Adrenal gland (tissue), 12 donors: ENCODE results near the gene ILK. TPM values are rescaled to one million over a fixed set of nuclear protein-coding genes. Genes with fewer than 3 reads are reported as not detected.

Experiments used
- DNase-seq, 7 donors: peaks; one replicate each; pipeline ENCODE4 v3.0.0-alpha.2; 2019 to 2020
- H3K27ac ChIP-seq, 5 donors: fragments of 200-600 bp; sonication (generic) in 4 of 5; 1 replicate in 3 of 5; 2 replicates in 2 of 5; pipeline versions ENCODE4 v1.5.1 to v1.8.0; 2016 to 2020; ENCODE audit warnings: mild to moderate bottlenecking in 1 of 5
- H3K27me3 ChIP-seq: fragments of 200-600 bp; 2 replicates; pipeline ENCODE4 v1.8.0; 2021
- H3K36me3 ChIP-seq, 2 donors: fragments of 200-600 bp; replicated peaks in 1 of 2; 1 replicate in 1 of 2; 2 replicates in 1 of 2; pipeline versions ENCODE4 v1.5.1 to v1.8.0; 2018 to 2022
- H3K4me1 ChIP-seq, 2 donors: fragments of 200-600 bp; replicated peaks in 1 of 2; 1 replicate in 1 of 2; 2 replicates in 1 of 2; pipeline versions ENCODE4 v1.5.1 to v1.8.0; 2018 to 2021
- H3K4me3 ChIP-seq, 4 donors: fragments of 200-600 bp; sonication (generic) in 3 of 4; one replicate each; pipeline ENCODE4 v1.5.1; 2016 to 2018
- H3K9me3 ChIP-seq, 3 donors: fragments of 200-600 bp; sonication (generic) in 1 of 3; replicated peaks in 1 of 3; 1 replicate in 2 of 3; 2 replicates in 1 of 3; pipeline versions ENCODE4 v1.5.1 to v1.8.0; 2016 to 2021
- CTCF ChIP-seq, 6 experiments: fragments of 450-650 bp in 4 of 6; fragments of 200-600 bp in 2 of 6; sonication (generic) in 1 of 6; IDR thresholded peaks; 1 replicate in 5 of 6; 2 replicates in 1 of 6; pipeline versions ENCODE4 v1.5.1 to v1.8.0; 2016 to 2021; ENCODE audit warnings: antibody characterized with exemption in 6 of 6, mild to moderate bottlenecking in 2 of 6, moderate library complexity in 1 of 6
- POLR2A ChIP-seq, 2 donors: fragments of 450-650 bp; IDR thresholded peaks; one replicate each; pipeline ENCODE4 v1.6.1; 2017; ENCODE audit warnings: antibody characterized with exemption in 2 of 2, mild to moderate bottlenecking in 2 of 2, moderate library complexity in 1 of 2
- WGBS, 4 donors: extraction: QIAGEN DNeasy Blood & Tissue Kit in 2 of 4; methylation state at CpG; one replicate each; pipeline versions ENCODE4 v1.1.5 to v1.1.7; 2013 to 2017; 5-methylcytosine and 5-hydroxymethylcytosine counted together
- intact Hi-C, 2 donors: fragments of 100-400 bp; cut with DNase I; formaldehyde crosslinking; loops; one replicate each; pipeline versions ENCODE4 v1.14.1 to v1.15.0; 2022 to 2023
- polyA plus RNA-seq, 3 donors: library from polyadenylated mRNA; stranded (reverse); fragments of 200-250 nt in 2 of 3; fragments of 350-450 nt in 1 of 3; fragmentation: Illumina TruSeq in 1 of 3; extraction: RNeasy Lipid Tissue Mini Kit (QIAGEN cat#74804) in 1 of 3; gene quantifications; one replicate each; pipeline ENCODE4 v1.2.3, GENCODE V29; 2013 to 2014
- total RNA-seq, 9 donors: library from RNA; depleted of rRNA in 4 of 9; stranded (reverse); fragments of >200 nt in 4 of 9; fragments of 120-200 nt in 1 of 9; fragmentation: NEBNext Ultra II Directional in 1 of 9; extraction: Animal tissue kit (Norgen Biotek cat#: 25700) in 1 of 9; gene quantifications; one replicate each; pipeline versions ENCODE4 v1.1.0 to v1.2.4, GENCODE V29; 2013 to 2023
- donor health status: healthy with polysubstance abuse.
- donor health status: Bipolar disorder and iron deficiency.
- donor health status: DM: yes; HTN: yes; CAD: no.
- donor health status: DM: no; HTN: no; CAD: no.
- donor health status: DM: no; HTN: no; CAD: no.
- donor health status: DM: yes; HTN: yes; CAD: no.

The ILK gene
- total and polyA plus RNA-seq, 12 donors: 99.1 to 191 (median 153) TPM

GRCh38 chr11:6648501-6648900, 44.9 kb downstream of the ILK start:
- Histone ChIP-seq H3K4me3 (no peak overlapping the region), H3K27ac (peak overlapping the region in 1 of 5 donors; percentile 29), H3K27me3 (peaks cover 3% of the 10 kb centered on the region), H3K4me1 (peaks cover 0 to 18% of the 10 kb centered on the region in 2 donors), H3K36me3 (no peaks in the 10 kb centered on the region), H3K9me3 (no peaks in the 10 kb centered on the region)
- WGBS, 4 donors: 60 to 76% (median 60%) methylated on average over 1 of the region's 1 CpG
- intact Hi-C loops: no loop called here
- TF ChIP-seq CTCF (IDR thresholded peaks at IDR 0.05) (no peak), POLR2A (IDR thresholded peaks at IDR 0.05) (no peak)
- DNase-seq: peak in 1 of 7 donors; percentile 26

- Histone ChIP-seq H3K36me3 (no peaks in the 10 kb centered on the region), H3K9me3 (no peaks in the 10 kb centered on the region), H3K27me3 (peaks cover 3% of the 10 kb centered on the region), H3K4me3 (no peak overlapping the region), H3K4me1 (peaks cover 0 to 18% of the 10 kb centered on the region in 2 donors), H3K27ac (no peak overlapping the region)
- no peak for TF ChIP-seq POLR2A (IDR thresholded peaks at IDR 0.05)
- DNase-seq: no peak
- intact Hi-C loops: no loop called here
These were observed 46.5 kb downstream of the ILK start for GRCh38 chr11:6650104-6650503.

GRCh38 chr11:6650980-6651379, 47.4 kb downstream of the ILK start:
- H3K4me1 ChIP-seq: peaks cover 0 to 13% of the 10 kb centered on the region in 2 donors
- H3K9me3 ChIP-seq: no peaks in the 10 kb centered on the region
- no peaks in the 10 kb centered on the region for H3K36me3 ChIP-seq
- peaks cover 3% of the 10 kb centered on the region for H3K27me3 ChIP-seq
- no peak for TF ChIP-seq POLR2A (IDR thresholded peaks at IDR 0.05)
- TF ChIP-seq CTCF (IDR thresholded peaks at IDR 0.05): no peak
- 50 to 66% (median 64%) methylated on average over 6 of the region's 6 CpGs for WGBS, 4 donors
- H3K4me3 ChIP-seq: no peak overlapping the region
- intact Hi-C loops: no loop called here
- DNase-seq: no peak
- no peak overlapping the region for H3K27ac ChIP-seq

GRCh38 chr11:6652182-6652581, 48.6 kb downstream of the ILK start:
- H3K27me3 ChIP-seq: peaks cover 3% of the 10 kb centered on the region
- no peak for DNase-seq
- peaks cover 0 to under 1% of the 10 kb centered on the region in 2 donors for H3K4me1 ChIP-seq
- TF ChIP-seq POLR2A (IDR thresholded peaks at IDR 0.05): no peak
- TF ChIP-seq CTCF (IDR thresholded peaks at IDR 0.05): no peak
- 65 to 74% (median 69%) methylated on average over 3 of the region's 3 CpGs for WGBS, 4 donors
- no peaks in the 10 kb centered on the region for H3K9me3 ChIP-seq
- H3K36me3 ChIP-seq: no peaks in the 10 kb centered on the region
- H3K4me3 ChIP-seq: no peak overlapping the region
- intact Hi-C loops: no loop called here
- H3K27ac ChIP-seq: no peak overlapping the region

- 96 to 100% (median 97%) methylated on average over 1 of the region's 1 CpG for WGBS, 4 donors
- DNase-seq: no peak
- H3K9me3 ChIP-seq: no peaks in the 10 kb centered on the region
- no peaks in the 10 kb centered on the region for H3K4me1 ChIP-seq
- intact Hi-C loops: no loop called here
- no peaks in the 10 kb centered on the region for H3K36me3 ChIP-seq
- TF ChIP-seq CTCF (IDR thresholded peaks at IDR 0.05): no peak
- no peak for TF ChIP-seq POLR2A (IDR thresholded peaks at IDR 0.05)
- H3K27ac ChIP-seq: no peak overlapping the region
- H3K27me3 ChIP-seq: peaks cover 3% of the 10 kb centered on the region
- H3K4me3 ChIP-seq: no peak overlapping the region
These were observed 49.5 kb downstream of the ILK start for GRCh38 chr11:6653097-6653496.
